Measurements from ENCODE around the gene ADAMTS2.

The ADAMTS2 gene

DNA sequence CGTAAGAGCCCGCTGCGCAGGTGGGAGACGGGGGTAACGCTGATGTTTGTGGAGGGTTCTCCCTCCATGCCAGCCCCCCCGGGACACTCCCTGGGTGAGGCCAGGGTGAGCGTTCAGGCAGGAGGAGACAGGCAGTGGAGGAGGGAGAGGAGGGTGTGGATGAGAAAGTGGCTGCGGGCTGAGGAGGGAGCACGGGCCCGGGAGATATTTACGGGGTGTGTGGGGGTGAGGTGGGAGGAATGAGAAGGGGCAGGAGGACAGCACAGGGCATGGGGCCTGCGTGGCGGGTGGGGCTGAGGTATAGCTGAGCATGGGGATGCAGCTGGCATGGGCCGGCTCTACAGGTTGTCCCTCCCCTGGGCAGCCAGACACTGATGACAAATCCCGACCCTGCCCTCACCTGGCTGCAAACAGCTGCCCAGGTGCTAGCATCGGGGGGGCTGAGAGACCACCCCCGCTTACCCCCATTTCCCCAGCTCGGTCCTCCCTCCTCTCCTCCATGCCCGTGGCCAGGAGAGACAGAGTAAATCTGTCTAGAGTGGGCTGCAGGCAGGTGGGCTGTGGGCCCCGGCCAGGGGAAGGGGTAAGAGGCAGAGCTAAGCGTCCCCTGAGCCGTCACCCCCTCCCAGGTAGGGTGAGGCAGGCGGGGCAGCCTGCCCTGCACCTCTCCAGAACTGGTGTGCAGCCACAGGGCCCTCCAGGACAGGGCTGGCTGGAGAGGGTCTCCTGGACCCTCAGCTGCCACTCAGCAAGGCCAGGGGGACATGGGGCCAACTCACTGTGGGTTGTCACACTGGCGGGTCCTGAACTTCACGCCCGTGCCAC is 205.9 kb downstream of the ADAMTS2 start:
- no peak for DNase-seq (ENCODE audit: low spot score)

DNA sequence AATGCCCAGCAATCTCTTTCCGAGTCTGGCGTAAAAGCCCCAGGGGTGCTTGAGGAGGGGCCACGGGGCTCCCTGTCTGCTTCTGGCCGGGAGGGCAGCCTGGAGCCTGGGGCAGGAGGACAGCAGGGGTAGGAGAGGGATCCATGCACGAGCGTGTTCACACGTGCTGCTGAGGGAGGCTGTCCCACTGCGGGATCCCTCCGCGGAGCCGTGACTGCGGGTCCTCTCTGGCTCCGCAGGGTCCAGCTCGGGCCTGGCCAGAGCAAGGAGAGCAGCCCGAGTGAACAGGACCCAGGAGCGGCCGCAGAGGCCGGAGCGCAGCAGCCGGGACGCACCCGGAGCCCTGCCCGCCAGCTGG is 206.7 kb downstream of the ADAMTS2 start:
- DNase-seq (ENCODE audit: low spot score): no peak

DNA sequence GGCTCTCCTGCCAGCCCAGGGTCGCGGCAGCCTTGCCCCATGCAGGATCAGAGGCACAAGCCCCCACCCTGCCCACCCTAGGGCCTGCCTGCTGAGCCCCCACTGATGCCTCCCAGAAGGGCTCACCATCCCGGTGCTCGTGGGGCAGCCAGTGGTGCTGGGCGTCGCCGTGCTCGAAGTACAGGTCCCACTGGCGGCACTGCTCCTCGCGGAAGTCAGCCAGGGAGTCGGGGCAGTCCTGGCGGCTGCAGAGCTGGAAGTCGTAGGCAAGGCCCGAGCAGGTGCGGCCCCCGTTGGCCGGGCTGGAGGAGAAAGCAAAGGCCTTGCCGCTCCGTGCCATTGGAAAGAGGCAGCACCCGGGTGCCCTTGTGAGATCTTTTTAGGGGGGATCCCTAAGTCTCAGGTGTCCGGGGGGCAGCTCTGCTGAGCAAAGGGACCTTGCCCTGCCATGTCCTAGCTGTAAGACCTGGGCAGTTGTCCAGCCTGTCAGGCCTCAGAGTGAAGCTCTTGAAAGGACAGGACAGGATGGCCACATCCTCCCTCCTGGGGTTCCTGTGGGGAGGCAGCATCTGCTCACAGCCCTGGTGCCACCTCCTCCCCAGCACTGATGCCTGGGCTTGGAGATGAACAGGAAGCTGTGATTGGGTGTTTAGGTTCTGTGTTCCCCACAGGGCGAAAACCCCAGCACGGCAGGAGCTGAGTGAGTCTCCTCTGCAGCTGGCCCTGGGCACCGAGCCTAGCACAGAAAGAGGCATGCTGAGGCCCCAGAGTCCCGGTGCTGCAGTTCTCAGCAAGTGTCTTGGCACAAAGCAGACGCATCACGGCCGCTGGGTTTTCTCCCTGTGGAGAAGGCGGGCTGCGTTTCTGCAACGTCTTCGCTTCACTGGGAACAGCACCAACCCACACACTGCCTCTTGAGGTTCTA is 207.4 kb downstream of the ADAMTS2 start:
- no peak for DNase-seq (ENCODE audit: low spot score)

DNA sequence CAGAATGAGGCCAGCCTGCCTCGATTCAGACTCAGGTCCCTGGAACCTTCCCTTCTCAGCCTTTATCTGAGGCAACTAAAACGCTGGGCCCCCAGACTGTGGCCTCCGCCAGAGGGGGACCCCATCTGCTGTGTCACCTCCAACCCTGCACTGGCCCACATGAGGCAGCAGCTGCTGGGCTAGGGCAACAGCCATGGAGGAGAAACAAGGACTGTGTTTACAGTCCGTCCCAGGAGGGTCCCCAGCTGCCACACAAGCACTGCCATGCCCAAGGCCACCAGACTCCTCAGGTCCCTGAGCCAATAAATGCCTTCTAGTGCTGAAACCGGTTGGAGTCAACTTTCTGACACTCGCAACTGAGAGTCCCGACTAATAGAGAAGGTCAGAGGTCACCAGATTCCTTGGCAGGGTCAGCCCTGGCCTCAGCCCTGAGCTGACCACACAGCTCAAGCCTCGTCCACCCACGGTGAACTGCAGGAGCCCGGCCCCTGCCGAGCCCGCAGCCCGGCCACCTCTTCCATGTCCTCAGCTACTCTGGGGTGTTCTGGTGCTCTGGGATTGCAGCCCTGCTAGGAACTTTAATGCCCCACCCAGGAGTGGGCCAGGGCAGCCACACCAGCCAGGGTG is 208.1 kb downstream of the ADAMTS2 start:
- DNase-seq (ENCODE audit: low spot score): no peak

DNA sequence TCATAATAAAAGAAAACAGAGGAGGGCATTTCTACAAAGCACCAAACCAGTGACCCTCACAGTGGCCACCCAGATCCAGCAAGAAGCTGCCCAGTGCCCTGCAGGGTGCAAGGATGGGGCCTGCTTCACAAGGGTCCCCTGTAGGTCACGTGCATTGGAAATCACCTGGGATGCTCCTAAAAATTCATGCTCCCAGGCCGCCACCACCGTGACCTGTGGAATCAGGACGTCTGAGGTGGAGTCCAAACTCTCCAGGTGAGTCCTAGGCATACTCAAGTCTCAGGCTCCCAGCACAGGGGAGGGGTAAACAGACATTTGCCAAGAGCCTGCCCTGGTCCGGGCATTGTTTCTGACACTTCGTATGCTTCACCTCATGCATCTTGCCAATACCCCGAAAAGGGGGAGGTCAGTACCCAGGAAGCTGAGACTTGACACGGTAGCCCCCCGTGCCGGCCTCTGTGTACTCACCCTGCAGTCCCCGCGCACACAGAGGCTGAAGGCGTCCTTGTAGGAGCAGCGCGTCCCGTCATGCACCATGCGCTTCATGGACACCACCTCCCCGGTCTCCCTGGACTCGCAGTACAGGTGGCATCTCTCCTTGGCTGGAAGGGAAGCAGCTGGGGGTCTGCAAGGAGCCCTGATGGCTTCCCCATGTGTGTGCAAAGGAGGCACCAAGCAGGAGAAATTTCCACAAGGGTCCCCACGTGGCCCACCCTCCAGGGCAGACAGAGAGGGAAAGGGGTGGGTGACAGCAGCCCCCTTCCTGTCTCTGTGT is 209.6 kb downstream of the ADAMTS2 start:
- no peak for DNase-seq (ENCODE audit: low spot score)

DNA sequence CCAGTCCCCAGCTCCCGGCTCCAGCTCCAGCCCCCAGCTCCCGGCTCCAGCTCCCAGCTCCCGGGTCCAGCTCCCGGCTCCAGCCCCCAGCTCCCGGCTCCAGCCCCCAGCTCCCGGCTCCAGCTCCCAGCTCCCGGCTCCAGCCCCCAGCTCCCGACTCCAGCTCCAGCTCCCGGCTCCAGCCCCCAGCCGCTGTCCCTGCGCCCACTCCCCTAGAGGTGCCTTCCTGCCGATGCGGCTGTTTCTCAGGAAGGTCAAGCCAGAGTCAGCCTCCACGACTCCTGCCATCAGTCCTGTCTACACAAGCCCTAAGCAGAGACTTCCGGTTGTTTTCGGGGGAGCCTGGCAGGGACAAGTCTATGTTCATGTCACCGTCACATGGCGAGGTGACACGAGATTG is 210.3 kb downstream of the ADAMTS2 start:
- no peak for DNase-seq (ENCODE audit: low spot score)

DNA sequence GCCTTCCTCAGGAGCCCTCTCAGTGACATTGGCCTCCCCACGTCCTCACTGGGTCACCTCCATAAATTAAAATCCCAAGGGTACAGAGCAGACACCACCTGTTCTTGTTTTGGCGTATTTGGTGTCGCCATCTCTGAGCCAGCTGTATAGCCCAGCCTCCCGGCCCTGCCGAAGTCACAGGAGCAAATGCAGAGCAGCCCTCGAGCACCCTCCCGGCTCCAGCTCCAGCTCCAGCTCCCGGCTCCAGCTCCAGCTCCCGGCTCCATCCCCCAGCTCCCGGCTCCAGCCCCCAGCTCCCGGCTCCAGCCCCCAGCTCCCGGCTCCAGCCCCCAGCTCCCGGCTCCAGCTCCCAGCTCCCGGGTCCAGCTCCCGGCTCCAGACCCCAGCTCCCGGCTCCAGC is 210.8 kb downstream of the ADAMTS2 start:
- DNase-seq (ENCODE audit: low spot score): no peak

DNA sequence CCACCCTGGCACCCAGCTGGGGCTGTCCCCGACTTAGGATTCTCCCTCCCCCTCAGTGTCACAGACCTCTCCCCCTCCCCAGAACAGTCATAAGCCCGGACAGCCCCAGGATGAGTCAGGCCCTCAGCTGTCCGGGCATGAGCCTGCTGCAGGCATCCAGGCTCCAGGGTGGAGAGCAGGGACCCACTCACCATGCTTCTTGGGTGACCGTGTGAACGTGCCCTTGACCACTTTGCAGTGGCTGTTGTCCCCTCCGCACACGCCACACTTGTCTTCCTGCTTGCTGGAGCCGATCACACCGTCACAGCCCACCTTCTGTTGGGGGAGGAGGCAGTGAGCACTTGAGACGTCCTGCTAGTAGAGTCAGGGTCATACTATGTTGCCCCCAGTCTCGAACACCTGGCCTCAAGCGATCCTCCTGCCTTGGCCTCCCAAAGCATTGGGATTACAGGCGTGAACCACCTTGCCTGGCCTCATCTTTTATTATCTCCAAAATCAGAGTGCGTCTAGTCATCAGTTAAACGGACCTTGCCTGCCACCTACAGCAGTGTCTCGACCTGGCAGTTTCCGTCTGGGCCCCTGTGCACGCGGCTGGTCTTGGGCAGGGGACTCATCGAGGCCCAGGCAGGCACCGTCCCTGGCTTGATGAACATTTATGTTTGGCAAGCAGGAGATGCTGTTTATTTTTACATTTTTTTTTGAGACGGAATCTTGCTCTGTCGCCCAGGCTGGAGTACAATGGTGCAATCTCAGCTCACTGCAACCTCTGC is 212.5 kb downstream of the ADAMTS2 start:
- DNase-seq (ENCODE audit: low spot score): no peak

DNA sequence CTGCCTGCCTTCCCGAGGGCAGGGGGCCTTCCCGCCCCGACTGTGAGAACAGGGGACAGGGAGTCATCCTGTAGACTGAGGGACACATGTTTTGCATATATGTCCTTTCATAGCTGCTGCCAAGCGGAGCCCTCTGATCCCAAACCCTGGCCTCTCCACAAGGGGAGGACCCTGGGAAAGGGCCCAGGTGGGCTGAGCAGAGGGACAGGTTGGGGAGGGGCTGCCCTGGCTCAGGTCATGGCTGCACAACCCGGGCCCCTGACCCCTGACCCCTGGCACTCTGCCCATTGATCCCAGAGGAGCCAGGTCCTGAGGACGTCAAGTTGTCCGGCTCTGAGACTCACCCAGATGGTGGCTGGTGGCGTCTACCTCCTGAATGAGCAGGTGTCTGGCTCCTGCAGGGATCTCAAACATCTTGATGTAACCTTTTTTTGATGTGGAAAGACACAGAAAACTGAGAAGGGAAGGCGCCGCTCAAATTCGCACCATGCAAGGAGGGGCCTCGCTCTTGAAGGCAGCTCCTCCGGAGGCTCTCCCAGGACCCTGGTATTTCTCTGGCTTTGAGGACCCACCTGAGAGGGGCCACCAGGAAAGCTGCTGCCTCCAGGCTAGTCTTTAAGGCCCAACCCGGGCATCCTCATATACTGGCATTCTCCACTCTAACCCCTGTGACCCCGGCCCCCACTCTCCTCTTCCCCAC is 213.2 kb downstream of the ADAMTS2 start:
- no peak for DNase-seq (ENCODE audit: low spot score)

DNA sequence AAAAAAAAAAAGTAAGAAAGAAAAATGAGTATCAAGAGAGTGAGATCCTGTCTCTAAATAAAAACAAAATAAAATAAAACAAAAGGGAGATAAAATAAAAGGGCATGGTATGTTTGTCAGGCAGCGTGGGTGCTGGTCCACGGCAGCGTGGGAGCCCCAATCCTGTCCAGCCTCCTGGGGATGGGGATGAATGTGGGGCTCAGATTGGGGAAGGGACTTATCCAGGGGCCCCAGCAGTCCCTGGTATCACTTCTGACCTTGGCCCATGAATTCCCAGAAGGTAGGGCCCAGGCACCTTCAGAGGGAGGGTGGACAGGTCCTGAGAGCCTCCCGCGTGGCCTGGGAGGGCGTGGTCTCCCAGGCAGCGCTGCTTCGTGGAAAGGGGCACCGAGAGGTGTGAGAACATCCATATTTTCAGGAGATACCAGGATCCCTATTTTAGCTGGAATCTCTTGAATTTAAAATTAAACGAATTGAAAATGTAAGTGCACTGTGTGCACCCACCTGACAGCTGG is 213.9 kb downstream of the ADAMTS2 start:
- DNase-seq (ENCODE audit: low spot score): no peak

DNA sequence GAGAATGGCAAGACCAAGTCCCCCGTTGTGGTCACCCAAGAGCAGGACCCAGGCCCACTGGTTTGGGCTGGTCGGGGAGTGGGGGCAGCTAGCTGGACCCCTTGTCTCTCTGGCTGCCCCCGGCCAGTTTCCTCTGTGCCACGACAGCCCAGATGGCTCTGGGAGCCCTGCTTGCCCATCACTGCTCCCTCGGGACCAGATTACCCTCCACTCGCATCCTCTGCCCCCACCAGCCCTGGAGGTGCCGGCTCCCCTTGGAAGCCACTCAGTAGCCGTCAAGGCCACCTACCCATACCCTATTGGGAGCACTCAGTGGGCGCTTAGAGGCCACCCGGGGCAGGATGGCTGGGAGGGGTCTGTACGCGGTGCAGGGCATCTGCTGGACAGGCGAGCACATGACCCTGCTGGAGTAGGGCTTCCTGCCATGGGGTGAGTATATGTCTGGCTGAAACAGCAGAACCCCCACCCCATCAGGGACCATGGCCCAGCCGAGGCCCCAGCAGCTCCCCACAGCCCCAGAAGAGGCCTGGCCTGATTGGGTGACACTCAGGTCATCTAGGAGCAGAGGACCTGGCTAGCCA is 215.1 kb downstream of the ADAMTS2 start:
- DNase-seq (ENCODE audit: low spot score): no peak

DNA sequence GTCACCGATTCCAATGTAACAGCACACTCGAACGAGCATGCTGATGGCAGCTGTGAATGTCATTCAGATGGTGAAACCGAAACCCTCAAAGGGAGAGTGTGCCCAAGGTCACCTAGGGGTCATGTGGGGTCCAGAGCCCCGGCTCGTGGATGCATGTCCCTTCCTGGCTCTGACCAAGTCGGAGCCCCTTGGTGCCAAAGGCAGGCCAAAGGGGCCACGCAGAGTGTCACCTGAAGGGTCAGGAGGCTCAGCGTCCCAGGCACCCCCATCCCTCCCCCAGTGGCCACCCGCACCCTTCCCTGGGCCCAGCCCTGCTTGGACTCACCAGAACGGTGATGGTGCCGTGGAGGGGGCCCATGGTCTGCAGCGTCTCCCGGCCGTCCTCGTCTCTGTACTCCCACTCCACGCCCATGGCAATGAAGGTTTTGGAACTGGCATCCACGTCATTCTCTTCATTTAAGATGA is 215.6 kb downstream of the ADAMTS2 start:
- DNase-seq (ENCODE audit: low spot score): no peak

DNA sequence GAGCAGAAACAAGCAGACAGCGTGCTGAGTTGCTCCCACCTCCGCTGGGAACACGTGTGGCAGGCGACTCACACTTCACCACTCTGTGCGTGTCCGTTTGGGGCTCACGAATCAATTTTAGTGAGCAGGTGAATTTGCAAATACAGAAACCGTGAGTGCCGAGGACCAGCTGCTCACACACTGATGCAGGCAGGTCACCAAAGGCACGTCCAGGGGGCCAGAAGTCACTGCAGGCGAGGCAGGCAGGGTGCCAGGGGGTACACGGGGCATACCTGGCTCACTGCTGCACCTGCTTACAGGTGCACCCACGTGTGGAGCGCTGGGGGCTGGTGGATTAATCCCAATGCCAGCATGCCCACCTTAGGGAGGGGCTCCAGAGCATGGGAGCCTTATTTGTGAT is 216.3 kb downstream of the ADAMTS2 start:
- no peak for DNase-seq (ENCODE audit: low spot score)

DNA sequence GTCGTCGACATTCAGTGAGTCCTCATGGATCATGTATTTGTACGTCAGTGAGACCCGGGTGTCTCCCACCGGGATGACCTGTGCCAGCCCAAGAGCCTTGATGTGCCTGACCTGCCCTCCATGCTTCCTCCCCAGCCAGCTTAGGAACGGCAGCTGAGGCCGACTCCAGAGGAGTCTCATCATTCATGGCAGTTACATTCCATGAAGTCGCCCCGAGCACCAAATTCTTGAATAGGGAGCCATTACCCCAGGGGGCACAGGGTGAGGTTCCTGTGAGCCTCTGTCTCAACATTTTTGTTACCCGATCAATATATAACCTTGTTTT is 217.3 kb downstream of the ADAMTS2 start:
- no peak for DNase-seq (ENCODE audit: low spot score)

DNA sequence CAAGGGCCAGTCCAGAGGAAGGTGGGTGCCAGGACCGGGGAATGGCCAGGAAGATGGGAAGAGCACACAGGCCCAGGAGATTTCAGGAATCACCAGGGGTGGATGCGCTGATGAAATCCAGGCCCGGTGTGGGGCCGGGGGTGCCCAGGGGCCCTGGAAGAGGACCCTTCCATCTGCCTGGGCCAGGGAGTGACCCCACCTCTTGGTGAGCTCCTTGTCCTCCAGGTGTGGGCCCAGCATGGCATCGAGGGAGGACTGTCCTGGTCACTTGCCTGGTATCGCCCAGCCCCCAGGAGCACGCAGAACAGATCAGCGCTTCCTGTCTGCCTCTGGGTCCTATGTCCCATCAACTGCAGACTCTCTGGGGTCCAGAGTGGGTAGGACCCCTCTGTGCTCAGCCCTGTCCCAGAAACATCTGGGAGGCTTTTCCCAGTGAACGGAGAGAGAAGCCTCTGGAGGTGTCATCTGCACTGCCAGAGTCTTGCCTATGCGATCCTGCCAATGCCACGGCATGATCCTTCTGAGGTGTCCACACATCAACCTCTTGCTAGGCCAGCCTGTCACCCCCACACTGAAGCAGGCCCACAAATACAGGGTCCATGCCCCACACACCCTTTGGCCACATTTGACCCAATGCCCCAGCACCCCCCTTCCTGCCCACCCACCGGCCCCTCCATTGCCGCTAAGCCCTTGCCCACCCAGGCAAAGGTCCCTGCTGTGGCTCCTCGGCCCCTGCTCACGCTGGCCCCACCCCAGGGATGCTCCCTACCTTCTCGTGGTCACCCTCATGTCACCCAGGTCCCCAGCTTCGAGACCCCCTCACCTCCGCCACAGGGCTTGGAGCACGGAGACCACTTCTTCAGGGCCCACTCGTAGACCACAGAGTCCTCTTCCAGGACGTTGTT is 217.9 kb downstream of the ADAMTS2 start:
- DNase-seq (ENCODE audit: low spot score): no peak

DNA sequence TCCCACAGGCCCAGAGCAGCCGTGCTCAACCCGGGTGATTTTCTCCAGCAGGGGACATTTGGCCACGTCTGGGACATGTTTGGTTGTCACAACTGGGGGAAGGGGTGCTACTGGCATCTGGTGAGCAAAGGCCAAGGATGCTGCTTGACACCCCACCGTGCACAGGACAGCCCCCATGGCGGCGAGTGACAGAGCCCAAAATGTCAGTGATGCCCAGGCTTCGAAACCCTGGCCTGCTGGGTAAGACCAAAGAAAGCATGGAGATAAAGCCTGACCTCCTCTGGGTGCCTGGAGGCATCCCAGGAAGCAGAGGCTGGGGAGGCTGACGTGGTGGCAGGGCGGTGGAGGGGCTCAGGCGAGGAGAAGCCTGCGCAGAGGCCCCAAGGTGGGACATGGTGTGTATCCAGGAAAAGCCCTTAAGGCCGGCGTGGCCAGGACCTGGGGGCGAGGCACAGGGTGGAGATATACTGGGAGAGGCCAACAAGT is 218.7 kb downstream of the ADAMTS2 start:
- DNase-seq (ENCODE audit: low spot score): no peak

DNA sequence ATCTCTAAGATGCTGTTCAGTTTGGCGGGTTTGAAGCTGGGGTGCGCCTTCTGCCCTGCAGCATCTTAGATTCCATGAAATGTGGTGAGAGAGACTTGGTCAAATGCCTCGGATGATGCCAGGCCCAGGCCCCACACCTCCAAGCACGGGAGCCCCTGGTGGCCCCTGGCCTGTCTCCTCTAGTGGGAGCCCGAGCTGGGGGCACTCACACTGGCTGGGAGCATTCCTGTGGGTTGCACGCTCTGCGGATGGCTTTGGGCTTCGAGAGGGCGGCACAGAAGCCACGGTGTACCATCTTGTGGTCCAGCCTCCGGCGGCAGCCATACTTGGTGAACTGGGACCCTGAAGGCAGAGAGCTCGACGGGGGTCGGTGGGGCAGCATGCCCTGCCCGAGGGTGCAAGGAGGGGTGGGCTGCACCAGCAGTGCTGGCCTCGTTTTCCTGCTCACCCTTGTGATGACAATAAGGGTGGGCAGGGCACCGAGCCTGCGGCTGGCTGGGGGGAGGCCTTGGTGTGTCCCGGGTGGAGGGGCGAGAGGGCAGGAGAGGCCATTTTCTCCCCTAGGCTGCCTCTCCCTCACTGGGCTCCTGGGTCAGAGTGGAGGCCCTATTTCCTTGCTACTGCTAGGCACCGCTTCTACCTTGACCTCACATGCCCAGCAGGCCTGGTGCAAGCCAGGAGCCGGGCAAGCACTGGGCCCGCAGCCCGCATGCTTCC is 219.3 kb downstream of the ADAMTS2 start:
- no peak for DNase-seq (ENCODE audit: low spot score)
